SK-N-SH (cell line): ENCODE results near the gene HOXD13. TPM values are rescaled to one million over a fixed set of nuclear protein-coding genes. Genes with fewer than 3 reads are reported as not detected.

Experiments
- CTCF ChIA-PET: fragments of 300-600, 350-600 bp; formaldehyde crosslinking; extraction: SDS; loops from one replicate; lab custom pipeline; 2021; lab: Yijun Ruan, JAX
- POLR2A ChIA-PET: fragments of 350-600 bp; sonication (Branson Sonifier 250); formaldehyde crosslinking; extraction: SDS; loops from one replicate; lab custom pipeline; 2020; ENCODE audit warnings: antibody characterized with exemption, inconsistent platforms; lab: Yijun Ruan, JAX
- DNase-seq: peaks from one replicate; pipeline ENCODE4 v3.0.0; 2012
- H2AFZ ChIP-seq: fragments of 200-600 bp; sonication (generic); 2 replicates; pipeline ENCODE4 v1.8.1; 2016; ENCODE audit warnings: antibody characterized with exemption, mild to moderate bottlenecking, low read depth
- H3F3A ChIP-seq: fragments of 200-600 bp; sonication (generic); replicated peaks from 2 replicates; pipeline ENCODE3; 2016; ENCODE audit warnings: antibody characterized with exemption, mild to moderate bottlenecking; ENCODE audit not compliant: insufficient read depth
- H3K27ac ChIP-seq, 2 experiments: fragments of 200-500 bp in 1 of 2; fragments of 200-600 bp in 1 of 2; sonication (Bioruptor generic) in 1 of 2; sonication (generic), shearing (Covaris generic) in 1 of 2; 2 replicates each; pipeline versions ENCODE4 v1.5.1 to v1.6.1; 2014 to 2016; ENCODE audit warnings: low read depth in 2 of 2, inconsistent platforms in 1 of 2, low read length in 1 of 2, mild to moderate bottlenecking in 1 of 2, mixed read lengths in 1 of 2
- H3K27me3 ChIP-seq: fragments of 200-600 bp; sonication (generic), shearing (Covaris generic); 2 replicates; pipeline ENCODE4 v1.6.1; 2016; ENCODE audit warnings: mixed run types; ENCODE audit not compliant: insufficient read depth
- H3K36me3 ChIP-seq, 2 experiments: fragments of 200-500 bp in 1 of 2; fragments of 200-600 bp in 1 of 2; sonication (Bioruptor generic) in 1 of 2; sonication (generic) in 1 of 2; replicated peaks in 1 of 2; 2 replicates each; pipeline versions ENCODE3 to v1.5.1; 2014 to 2016; ENCODE audit warnings: low read length in 1 of 2, mild to moderate bottlenecking in 1 of 2; ENCODE audit not compliant: insufficient read depth in 2 of 2, control insufficient read depth in 1 of 2
- H3K4me1 ChIP-seq, 2 experiments: fragments of 200-500 bp in 1 of 2; fragments of 200-600 bp in 1 of 2; sonication (Bioruptor generic) in 1 of 2; sonication (generic), shearing (Covaris generic) in 1 of 2; 2 replicates each; pipeline versions ENCODE4 v1.5.1 to v1.6.1; 2014 to 2016; ENCODE audit warnings: low read depth in 1 of 2, low read length in 1 of 2, mixed run types in 1 of 2; ENCODE audit not compliant: insufficient read depth in 2 of 2, control insufficient read depth in 1 of 2
- H3K4me2 ChIP-seq: fragments of 200-600 bp; sonication (generic), shearing (Covaris generic); 2 replicates; pipeline ENCODE4 v1.6.1; 2017; ENCODE audit warnings: mixed run types
- H3K4me3 ChIP-seq, 2 experiments: fragments of 200-500 bp in 1 of 2; fragments of 200-600 bp in 1 of 2; sonication (Bioruptor generic) in 1 of 2; sonication (generic), shearing (Covaris generic) in 1 of 2; 2 replicates each; pipeline versions ENCODE4 v1.5.1 to v1.8.1; 2014 to 2016; ENCODE audit warnings: low read depth in 2 of 2, inconsistent platforms in 1 of 2, low read length in 1 of 2, mild to moderate bottlenecking in 1 of 2, mixed read lengths in 1 of 2, moderate library complexity in 1 of 2
- H3K79me2 ChIP-seq: fragments of 200-600 bp; sonication (generic); 2 replicates; pipeline ENCODE4 v1.8.1; 2017; ENCODE audit warnings: mild to moderate bottlenecking; ENCODE audit not compliant: insufficient read depth
- H3K9ac ChIP-seq: fragments of 200-600 bp; sonication (generic); 2 replicates; pipeline ENCODE4 v1.6.1; 2017; ENCODE audit warnings: mixed run types
- H3K9me2 ChIP-seq: fragments of 200-600 bp; sonication (generic); 2 replicates; pipeline ENCODE4 v1.6.1; 2017; ENCODE audit warnings: mixed run types
- H3K9me3 ChIP-seq: fragments of 200-600 bp; sonication (generic); 2 replicates; pipeline ENCODE4 v1.6.1; 2017; ENCODE audit warnings: mixed run types, mild to moderate bottlenecking, moderate library complexity
- H4K20me1 ChIP-seq: fragments of 200-600 bp; sonication (generic); 2 replicates; pipeline ENCODE4 v1.6.1; 2017; ENCODE audit warnings: mild to moderate bottlenecking, mixed run types; ENCODE audit not compliant: insufficient read depth
- CHD2 ChIP-seq: fragments of 150-350 bp; IDR thresholded peaks from 2 replicates; pipeline ENCODE4 v1.6.1; 2018; ENCODE audit warnings: low read length; ENCODE audit not compliant: partially characterized antibody
- EZH2phosphoT487 ChIP-seq: fragments of 200-600 bp; sonication (generic); IDR thresholded peaks from 2 replicates; pipeline ENCODE4 v1.6.1; 2017; ENCODE audit warnings: low read depth, mixed run types, mild to moderate bottlenecking, antibody characterized with exemption, moderate library complexity, borderline replicate concordance
- FOXM1 ChIP-seq: IDR thresholded peaks from 2 replicates; pipeline ENCODE4 v1.4.0; 2012; ENCODE audit warnings: low read depth, mild to moderate bottlenecking
- JUND ChIP-seq: IDR thresholded peaks from 2 replicates; pipeline ENCODE4 v1.4.0; 2012
- PBX3 ChIP-seq: IDR thresholded peaks from 2 replicates; pipeline ENCODE4; 2012
- REST ChIP-seq: IDR thresholded peaks from 2 replicates; pipeline ENCODE4 v1.6.1; 2012; ENCODE audit warnings: mild to moderate bottlenecking, low read depth, low read length, moderate library complexity
- TEAD4 ChIP-seq: IDR thresholded peaks from 2 replicates; pipeline ENCODE4 v1.4.0; 2012; ENCODE audit warnings: mild to moderate bottlenecking, borderline replicate concordance; ENCODE audit not compliant: insufficient read depth
- WGBS: methylation state at CpG from one replicate; pipeline ENCODE4 v1.1.6; 2017; ENCODE audit warnings: low lambda C conversion rate; 5-methylcytosine and 5-hydroxymethylcytosine counted together
- polyA plus RNA-seq, 3 experiments: library from polyadenylated mRNA; depleted of rRNA; stranded (reverse); fragments of >200 nt; gene quantifications; 2 replicates each; pipeline ENCODE4 v1.2.3, GENCODE V29; 2012

Gene HOXD13
- polyA plus RNA-seq, 1 of the 3 experiments (the other 2 are of a cell fraction) = not detected

DNA sequence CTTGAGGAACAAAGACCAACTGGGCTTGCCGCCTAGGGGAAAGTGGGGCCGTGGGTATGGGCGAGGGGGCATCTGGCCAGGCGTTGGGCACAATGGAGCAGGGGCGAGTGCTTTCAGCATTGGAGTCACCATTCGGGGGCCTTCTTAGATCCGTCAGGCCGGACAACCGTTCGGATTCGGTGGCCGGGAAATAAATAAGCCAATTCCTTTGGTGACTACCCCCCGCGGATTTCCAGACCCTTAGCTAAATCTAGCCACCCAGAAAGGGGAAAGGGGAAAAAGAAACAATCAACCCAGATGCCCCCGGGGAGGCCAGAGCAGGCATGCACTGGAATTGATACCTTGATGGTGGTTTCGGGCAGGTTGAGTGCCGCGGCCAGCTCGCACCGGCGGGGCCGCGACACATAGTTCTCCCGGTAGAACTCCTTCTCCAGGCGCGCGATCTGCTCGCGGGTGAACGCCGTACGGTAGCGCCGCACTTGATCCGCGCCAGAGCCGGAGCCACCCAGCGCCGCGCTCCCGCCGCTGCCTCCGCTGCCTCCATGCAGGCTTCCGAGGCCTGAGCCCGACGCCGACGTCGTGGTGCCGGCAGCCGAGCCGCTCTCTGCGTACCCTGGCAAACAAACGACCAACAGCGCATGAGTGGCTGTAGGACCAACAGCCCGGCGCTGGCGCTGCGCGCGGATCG is 10.5 kb upstream of the HOXD13 start:
- Histone ChIP-seq H3K9me3 (no peaks in the 10 kb centered on the region), H3K9me2 (no peaks in the 10 kb centered on the region), H3K27ac (no peak overlapping the region), H3K9ac (no peak overlapping the region), H3K36me3 (no peaks in the 10 kb centered on the region), H3K27me3 (peaks cover 86% of the 10 kb centered on the region), H3K79me2 (no peaks in the 10 kb centered on the region), H3K4me3 (no peak overlapping the region; a peak in 1 of 4 replicates), H2AFZ (no peak overlapping the region), H4K20me1 (peaks cover 17% of the 10 kb centered on the region; the same call in 1 of the 2 replicates)
- peak; percentile 76 for DNase-seq
- POLR2A ChIA-PET = no interaction called here
- WGBS = 12% methylated on average over 41 of the region's 62 CpGs
- CTCF ChIA-PET = interaction anchor here (1.0 to 12.1 kb wide), 12 partner anchors 13 to 1382 kb away, joined by 3 to 262 read pairs (median 16); partner anchors contain the start of gene HOXD13
- TF ChIP-seq CHD2 (no peak), TEAD4 (no peak), EZH2phosphoT487 (peak; percentile 67; the same call in 1 of the 2 replicates), REST (no peak), PBX3 (no peak), JUND (no peak)
- TF ChIP-seq, all 33 proteins: peak for 1
- Histone ChIP-seq H3K4me2 (no peak overlapping the region), H3K4me1 (peaks cover 0 to 35% of the 10 kb centered on the region in 2 experiments; a peak in 1 of 4 replicates), H3F3A (peaks cover 3% of the 10 kb centered on the region)

GRCh38 chr2:176082525-176082823 is 10.0 kb upstream of the HOXD13 start:
- DNase-seq = no peak
- no peaks in the 10 kb centered on the region for H3K9me2 ChIP-seq
- no peaks in the 10 kb centered on the region for H3K36me3 ChIP-seq
- H3K4me1 ChIP-seq = peaks cover 0 to 35% of the 10 kb centered on the region in 2 experiments; a peak in 1 of 4 replicates
- ChIA-PET CTCF (interaction anchor here (1.0 to 12.1 kb wide), 11 partner anchors 12 to 1383 kb away, joined by 3 to 262 read pairs (median 22); partner anchors contain the start of gene HOXD13), POLR2A (no interaction called here)
- H3K9me3 ChIP-seq = no peaks in the 10 kb centered on the region
- peaks cover 91% of the 10 kb centered on the region for H3K27me3 ChIP-seq
- WGBS = 15% methylated on average over 10 of the region's 10 CpGs
- H4K20me1 ChIP-seq = peaks cover 20% of the 10 kb centered on the region; the same call in 1 of the 2 replicates
- H3F3A ChIP-seq = peaks cover 3% of the 10 kb centered on the region
- no peak overlapping the region for H2AFZ ChIP-seq
- H3K9ac ChIP-seq = no peak overlapping the region
- TF ChIP-seq FOXM1 = no peak
- H3K27ac ChIP-seq = no peak overlapping the region
- no peaks in the 10 kb centered on the region for H3K79me2 ChIP-seq
- H3K4me3 ChIP-seq = no peak overlapping the region; a peak in 1 of 4 replicates
- no peak overlapping the region for H3K4me2 ChIP-seq
